NCI-H2081 treated with DMSO at 0.1 percent for 48 hours (cell line): ENCODE results near the gene PDE11A.
"Not testable (repeated sequence)": the region's sequence is repeated elsewhere in the genome, so short reads cannot be mapped to it uniquely, and the experiment has no call there.

Experiments
- DNase-seq: peaks from one replicate; lab custom pipeline; 2025; lab: John Stamatoyannopoulos, UW

PDE11A gene

DNA sequence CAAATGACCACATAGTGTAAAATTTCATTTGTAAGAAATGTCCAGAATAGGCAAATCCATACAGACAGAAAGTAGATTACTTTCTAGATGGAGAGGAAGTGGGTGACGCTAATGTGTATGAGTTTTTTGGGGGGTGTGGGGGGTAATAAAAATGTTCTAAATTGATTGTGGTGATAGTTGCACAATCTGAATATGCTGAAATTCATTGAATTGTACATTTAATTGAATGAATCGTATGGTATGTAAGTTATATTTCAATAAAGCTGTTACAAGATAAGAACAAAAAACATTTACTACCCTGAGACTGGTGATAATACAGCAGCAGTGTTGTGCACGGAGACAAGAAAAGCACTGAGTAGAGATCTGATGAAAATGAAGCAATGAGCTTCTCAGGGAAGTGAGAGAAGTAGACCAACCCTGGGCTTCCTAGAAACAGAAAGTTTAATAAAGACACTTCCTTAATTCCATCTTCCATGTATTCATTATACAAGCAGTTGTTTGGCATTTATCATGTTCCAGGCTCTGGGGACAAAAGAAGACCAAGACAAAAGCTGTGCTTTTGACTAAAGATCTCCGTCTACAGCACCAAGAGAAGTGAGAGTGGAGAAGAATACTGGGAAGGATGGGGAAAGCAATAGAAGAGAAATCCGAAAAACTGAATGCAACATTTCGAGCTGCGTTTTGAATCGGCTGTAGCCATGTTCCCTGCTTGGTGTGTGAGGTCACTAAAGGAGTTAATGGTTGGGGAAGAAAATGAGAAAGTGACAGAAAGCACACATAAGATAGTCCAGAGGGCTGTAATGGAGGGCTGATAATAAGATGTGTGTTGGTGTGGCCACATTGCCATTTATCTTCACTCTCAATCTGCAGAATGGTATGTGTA, 1.8 kb upstream of the PDE11A start:
- DNase-seq = no peak

DNA sequence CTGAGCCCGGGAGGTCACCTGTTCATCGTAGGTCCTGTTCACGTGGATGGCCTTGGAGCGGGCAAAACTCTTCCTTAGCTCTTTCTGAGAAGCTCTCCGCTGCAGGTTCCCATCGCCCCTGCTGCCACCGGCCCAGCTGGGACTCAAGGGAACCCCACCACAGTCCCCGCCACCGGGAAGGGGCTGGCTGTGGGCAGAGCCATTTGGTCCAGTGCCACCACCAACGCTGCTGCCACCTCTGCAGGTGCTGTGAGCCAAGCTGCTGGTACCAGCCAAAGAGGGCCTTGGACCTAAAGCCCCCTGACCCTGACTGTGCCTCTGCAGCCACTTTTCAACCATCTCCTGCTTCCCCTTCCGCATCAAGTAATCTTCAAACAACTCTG, 586 bp downstream of the PDE11A start:
- no peak for DNase-seq

DNA sequence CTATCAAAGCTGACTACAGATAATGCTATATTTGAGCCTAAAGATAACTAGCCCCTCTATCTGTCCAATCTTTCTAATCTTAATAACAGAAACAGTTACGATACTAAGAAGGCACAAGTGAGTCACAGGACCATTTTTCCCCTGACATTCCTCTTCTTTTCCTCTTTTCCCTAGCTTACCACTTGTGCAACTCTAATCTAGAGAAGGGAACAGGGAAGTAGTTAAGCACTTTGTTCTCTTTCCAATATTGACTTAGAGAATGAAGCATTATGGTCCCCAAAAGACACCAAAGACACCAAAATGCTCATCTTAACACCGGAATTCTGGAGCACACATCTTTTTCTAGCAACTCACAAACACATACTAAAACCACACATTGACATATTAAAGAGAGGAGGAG, 1.8 kb downstream of the PDE11A start:
- DNase-seq = no peak

DNA sequence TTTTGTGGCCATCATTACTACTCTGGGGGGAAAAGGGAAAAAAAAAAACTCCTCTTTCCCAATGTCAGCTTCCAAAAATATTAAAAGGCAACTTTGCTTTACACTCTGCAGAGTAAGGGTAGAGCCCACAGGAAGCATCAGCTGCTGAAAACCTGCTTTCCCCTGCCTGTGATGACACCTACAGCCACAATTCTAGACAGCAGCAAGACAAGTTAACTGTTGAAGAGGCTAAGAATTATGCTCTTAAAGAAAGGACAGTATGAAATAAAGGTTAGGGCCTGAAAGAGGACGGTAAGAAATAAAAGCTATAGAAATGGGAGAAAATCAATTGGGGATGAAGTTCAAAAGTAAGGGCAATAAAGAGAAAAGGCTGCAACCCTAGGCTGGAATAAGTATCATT, 3.0 kb downstream of the PDE11A start:
- DNase-seq = no peak

DNA sequence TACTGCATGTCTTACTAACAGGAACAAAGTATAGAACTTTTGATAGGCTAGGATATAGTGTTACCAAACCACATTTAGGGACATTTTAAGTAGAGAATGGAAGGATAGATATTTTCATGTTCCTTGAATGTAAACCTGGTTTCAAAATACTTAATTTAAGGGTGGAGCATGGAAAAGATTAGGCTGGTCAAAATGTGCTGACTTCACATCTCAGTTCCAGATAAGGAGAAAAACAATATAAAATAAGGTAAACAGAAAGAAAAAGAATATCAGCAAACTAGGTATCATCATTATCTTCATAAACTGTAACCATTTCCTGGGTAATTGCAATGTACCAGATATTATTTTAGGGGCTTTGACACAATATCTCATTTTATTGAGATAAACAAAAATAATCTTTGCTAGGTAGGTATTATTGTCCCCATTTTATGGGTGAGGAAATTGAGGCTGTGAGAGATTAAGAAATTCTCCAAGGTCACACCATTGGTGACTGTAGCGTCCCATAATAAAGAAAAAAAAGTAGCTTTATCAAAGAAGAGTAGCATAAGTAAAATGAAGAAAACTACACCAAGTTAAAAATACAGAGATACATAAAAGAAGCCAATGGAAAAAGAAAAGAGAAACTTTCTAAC, 3.6 kb downstream of the PDE11A start:
- no peak for DNase-seq

DNA sequence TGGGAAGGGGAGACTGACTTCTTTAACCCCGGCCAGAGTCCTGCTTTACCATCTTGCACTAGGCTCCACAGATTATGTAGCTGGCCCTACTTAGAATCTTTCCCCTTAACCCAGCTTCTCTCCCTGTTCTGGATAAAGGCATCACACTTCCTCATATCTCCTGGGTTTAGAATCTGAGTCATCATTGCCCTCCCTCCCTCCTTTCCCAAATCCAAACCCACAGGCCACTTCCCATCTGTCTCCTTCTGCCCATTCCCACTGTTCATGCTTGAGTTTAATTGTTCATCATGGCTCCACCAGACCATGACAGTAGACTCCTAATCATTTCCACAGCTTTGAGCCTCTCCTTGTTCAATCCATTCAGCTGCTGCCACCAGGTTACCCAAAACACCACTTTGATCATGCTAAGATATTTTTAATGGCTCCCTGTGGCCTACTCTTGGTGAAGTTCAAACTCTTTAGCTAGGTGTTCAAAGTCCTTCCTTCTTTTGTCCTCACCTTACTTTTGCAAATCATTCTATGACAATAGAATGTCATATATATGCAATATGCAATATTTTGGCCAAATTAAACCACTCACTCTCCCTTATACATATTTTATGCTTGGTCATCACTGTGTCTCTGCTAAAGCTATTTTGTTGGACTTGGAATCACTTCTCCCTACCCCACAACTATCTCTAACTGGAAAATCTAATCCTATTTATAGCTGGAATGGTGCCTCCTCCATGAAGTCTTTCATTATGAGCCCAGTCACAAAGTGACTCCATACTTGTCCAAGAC, 5.5 kb downstream of the PDE11A start:
- DNase-seq = no peak

DNA sequence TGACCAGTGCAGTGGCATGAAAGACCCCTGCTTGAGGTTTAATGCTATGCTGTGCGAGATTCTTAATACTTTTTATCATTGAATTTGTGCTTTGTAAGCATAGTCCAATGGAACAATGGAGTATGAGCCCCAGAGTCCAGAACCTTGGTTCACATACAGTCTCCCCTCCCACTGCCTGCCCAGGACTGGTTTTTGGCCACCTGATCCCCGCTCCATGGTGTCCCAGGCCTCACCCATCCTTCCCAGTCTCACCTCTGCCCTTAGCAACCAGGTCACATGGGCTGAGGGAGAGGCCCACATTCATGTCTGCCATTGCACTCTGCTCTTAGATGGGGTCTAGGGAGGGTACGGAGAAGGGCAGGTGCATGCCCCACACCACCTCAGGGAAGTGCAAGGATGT, 6.3 kb downstream of the PDE11A start:
- DNase-seq = no peak

DNA sequence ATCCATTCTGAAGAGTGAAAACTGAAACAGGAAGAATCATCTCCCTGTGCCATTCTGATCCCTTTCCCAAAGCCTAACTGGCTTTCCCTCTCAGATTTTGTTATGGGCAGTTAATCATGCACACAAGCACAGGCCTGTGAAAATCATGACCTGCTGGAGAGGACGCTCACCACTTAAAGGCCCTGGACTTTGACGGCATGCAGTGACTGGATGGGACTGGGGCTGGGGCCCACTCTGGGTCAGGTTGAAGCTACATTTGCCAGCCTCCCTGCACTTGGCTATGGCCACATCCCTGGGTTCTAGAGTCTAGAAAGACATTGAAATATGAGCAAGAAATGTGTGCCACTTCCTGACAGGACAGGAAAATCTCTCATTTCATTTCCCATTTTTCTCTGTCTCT, 12.9 kb downstream of the PDE11A start:
- no peak for DNase-seq

DNA sequence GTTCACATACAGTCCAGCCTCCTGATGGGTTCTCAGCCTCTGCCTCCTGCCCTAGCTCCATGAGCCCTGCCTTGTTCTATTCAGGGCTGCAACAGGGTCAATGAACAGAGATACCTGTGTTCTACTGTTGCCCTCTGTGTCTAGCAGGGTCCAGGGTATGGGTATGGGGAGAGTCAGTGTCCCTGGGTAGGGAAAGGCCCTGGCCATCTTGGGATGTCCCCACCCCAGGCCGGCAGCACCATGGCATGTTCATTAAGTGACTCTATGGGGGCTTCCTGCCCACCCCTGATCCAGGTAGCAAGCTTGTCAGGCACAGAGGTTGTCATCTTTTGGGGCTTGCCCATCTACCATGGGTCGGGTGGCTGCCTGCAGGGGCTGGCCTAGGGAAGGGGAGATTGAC, 13.5 kb downstream of the PDE11A start:
- DNase-seq = no peak

DNA sequence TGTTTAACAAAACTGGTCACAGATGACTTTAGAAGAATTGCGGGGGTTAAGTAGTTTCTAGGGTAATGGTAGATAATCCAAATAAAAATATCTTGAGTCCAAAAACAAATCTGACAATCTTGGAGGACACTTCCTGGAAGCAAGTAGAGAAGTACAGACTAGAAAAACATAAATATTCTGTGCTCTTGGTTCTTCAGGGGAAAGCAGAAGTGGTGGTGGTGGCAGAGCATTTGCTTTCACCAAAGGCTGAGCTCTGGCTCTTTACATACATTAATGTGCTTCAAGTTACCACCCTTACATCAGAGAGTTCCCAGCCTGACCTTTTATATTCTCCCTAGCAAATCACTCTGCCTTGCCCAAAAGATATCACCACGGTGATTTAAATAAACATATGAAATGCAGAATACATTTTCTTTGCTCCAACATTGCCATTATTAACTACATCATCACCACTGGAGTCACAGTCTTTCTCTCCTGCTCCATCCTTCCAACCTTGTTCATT, 15.3 kb downstream of the PDE11A start:
- DNase-seq = no peak

DNA sequence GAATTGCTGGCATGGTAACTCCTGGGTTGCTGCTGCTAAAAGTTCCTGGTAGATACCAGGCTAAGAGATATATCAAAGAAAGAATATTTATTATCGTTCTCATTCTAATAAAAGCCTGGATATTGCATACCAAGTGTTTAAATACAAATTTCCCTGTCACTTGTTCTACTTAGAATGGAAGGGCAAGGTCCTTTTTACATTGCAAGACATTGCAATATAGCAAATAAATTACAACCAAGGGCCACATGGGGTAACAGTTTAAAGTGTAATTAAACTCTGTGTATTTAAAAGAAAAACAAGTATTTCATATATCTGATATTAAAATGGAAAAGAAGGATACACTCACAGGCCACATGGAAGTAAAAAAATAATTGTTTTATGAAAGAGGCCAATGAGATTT, 16.2 kb downstream of the PDE11A start:
- DNase-seq = no peak

DNA sequence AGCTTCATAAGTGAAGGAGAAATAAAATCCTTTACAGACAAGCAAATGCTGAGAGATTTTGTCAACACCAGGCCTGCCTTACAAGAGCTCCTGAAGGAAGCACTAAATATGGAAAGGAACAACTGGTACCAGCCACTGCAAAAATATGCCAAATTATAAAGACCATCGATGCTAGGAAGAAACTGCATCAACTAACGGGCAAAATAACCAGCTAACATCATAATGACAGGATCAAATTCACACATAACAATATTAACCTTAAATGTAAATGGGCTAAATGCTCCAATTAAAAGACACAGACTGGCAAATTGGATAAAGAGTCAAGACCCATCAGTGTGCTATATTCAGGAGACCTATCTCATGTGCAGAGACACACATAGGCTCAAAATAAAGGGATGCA, 21.3 kb downstream of the PDE11A start:
- DNase-seq = not testable (repeated sequence)

DNA sequence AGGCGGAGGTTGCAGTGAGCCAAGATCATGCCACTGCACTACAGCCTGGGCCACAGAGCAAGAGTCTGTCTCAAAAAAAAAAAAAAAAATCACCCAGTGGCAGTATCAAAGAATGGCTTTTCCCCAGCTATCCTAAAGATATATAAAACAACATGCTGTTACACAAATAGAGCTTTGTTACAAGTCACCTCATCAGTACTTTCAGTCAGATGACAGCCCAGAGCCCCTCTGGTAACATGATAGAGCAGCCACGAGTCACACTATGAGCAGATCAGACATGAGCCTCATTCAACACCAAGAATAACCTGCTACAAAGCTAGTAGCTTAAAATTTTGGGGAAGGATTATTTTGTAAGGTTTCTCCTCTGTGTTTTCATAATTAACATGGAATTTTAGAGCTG, 25.2 kb downstream of the PDE11A start:
- no peak for DNase-seq

DNA sequence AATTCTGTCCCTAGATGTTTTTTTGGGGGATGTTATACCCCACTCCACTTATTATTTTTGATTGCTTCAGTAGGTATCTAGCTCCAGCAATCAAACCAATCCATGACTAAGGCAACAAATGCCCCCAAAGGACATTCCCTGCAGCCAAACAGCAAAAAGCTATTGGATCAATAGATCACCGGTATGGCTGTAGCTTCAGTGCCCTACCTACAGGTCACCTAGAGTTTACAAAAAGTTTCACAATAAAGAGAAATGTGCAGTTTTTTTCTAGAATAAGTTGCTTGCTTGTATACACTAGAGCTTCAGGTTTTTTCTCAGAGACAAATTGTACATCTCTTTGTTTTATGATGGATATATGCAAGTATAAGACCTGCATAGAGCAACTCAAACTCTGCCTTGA, 27.7 kb downstream of the PDE11A start:
- DNase-seq = no peak

DNA sequence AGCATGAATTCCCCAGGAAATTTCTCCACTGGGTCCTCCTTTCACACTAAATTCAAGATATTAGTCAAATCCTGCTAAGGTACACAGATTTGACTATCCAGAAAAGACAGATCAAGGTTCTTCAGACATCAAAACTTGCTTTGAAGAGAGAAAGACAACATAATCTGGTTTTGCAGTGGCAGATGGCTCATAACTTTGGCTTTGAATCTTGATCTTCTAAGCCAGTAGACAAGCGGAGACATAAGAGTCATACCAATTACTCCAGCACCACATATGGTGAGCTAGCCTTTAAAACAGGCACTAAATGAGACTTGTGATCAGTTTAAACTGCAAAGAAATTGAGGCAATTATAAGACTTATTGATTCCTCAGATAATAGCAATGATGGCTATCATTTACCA, 29.3 kb downstream of the PDE11A start:
- DNase-seq = no peak

DNA sequence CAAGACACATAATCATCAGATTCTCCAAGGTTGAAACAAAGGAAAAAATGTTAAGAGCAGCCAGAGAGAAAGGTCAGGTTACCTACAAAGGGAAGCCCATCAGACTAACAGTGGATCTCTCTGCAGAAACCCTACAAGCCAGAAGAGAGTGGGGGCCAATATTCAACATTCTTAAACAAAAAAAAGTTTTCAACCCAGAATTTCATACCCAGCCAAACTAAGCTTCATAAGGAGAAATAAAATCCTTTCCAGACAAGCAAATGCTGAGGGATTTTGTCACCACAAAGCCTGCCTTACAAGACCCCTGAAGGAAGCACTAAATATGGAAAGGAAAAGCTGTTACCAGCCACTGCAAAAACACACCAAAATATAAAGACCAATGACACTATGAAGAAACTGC, 39.0 kb downstream of the PDE11A start:
- DNase-seq = not testable (repeated sequence)

DNA sequence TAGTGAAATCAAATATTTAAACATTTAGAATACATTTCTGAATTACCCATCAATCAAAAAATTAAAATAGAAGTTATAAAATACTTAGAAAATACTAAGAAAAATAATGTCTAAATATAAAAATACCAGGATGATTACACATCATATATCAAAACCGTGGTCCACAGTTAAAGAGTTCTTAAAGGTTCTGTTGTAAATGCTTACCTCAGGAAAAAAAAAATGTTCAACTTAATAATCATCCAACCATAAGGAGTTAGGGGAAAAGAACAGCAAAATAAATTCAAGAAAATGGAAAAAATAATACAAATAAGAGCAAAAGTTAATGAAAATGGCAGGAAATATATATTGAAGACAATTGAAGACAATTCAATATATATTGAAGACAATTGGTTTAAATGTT, 43.2 kb downstream of the PDE11A start:
- no peak for DNase-seq

DNA sequence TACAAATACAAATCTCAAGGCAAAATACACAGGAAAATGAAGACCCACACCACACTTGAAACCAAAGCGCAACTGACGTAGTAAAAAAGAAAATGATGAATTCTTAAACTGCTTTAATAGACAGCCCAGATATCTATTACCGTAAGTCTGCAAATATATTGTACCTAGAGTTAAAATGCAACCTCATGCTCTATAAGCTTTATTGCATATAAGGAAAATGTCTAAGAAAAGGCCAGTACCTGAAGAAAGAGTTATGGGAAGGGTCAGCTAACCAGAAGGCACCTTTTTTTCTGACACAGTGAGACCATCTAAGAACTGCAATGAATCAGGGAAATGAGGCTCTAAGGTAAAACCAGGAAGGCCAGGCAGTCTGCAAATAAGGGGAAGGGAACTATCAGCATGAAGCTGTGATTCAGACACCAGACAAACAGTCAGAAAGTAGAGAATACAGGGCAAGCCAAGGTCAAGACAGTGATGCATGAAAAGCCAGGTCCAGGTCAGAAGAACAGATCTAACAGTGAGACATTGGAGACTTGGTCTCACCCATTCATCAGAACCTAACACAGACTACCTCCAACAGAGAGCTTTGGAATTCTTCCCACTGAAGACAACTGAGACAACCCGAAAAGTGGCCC, 46.9 kb downstream of the PDE11A start:
- no peak for DNase-seq

DNA sequence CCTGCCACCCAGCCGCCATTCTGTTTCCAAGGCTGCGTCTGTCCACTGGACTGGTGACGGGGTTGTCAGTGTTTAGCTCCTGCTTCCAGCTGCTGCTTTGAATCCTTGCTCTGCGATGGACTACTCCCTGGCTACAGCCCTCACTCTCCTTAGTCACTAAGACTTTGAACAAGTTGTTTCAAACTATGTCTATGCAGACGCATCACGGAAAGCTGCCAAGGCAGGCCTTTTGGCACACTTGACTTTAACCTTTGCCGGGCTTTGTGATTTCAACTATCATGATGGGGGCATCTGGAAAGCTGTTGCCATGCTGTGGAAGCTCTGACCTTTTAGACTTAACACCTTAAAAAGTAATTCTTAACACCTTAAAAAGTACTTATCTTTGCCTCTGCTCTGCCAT, 54.4 kb downstream of the PDE11A start:
- no peak for DNase-seq

DNA sequence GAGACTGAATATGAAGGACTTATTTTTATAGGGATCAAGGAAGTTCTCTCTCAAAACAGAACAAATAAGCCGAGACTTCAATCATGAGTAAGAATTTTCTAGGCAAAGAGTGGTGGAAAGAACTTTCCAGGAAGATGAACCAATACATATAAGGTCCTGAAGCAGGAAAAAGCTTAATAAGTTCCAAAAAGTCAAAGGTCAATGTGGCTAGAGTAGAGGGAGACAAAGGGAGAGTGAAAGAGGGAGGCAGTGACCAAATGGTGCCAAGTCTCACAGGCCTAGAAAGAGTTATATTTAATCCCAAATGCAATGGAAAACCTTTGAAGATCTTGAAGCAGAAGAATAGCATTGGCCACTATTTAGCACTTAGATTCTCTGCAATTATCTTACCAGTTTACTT, 56.0 kb downstream of the PDE11A start:
- no peak for DNase-seq

DNA sequence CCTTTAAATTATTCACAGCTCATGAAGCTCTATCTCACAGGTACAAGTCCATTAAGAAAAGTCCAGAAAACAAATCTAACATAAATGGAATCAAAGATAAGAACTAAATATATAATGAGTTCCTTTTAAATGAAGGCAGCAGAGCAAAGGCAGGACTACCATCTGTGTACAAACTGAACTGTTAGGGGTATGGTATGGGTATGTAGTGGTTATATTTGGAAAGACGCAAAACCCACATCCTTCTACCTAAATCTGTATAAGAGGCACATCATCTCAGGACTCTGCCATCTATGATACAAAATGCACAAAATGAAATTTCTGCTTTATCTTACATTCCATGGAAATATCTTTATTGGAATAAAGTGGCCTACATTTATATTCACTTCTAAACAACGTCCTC, 59.9 kb downstream of the PDE11A start:
- DNase-seq = no peak

DNA sequence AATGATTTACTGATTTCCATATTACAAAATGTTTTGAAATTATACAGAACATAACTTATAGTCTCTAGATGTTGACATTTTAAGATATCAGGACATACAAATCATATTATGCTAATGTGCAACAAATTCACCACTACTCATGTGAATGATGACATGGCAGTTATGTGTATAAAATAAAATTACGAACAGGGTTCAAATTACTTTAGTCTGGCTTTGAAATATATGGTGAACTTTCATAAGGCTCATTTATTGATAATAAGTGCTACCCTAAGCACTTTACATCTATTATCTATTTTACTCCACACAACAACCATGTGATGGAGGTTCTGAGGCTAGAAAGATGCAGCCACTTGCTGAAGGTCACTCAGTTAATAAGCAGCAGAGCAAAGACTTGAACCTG, 62.8 kb downstream of the PDE11A start:
- DNase-seq = no peak
